ENCODE results near the gene MIGA1. TPM values are rescaled to one million over a fixed set of nuclear protein-coding genes. Genes with fewer than 3 reads are reported as not detected.
A peak's percentile ranks its signal among the peaks of the same experiment; 100 is the strongest.
"Not testable (repeated sequence)": the region's sequence is repeated elsewhere in the genome, so short reads cannot be mapped to it uniquely, and the experiment has no call there.

MIGA1 gene
- total RNA-seq, 6 experiments from 2014 or later = 17.8 to 23.4 (median 21.4) TPM

DNA sequence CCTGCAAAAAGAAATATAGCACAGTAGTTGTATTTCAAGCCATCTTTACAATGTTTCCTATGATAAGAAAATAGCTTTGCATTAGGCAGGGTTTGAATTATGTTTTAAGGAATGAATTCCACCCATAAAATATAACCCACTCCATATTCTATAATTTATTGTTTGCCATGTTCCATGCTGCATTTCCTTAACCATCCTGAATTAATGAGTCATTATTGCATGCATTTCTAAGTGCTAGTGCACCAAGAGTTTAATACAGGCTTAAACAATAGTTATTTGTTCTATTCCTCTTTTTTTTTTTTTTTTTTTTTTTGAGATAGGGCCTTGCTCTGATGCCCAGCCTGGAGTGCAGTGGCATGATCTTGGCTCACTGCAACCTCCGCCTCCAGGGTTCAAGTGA is 45.2 kb downstream of the MIGA1 start:
- Mint-ChIP-seq H3K9me3 (no peaks in the 10 kb centered on the region), H3K36me3 (ENCODE audit: low read depth) (peaks cover 39% of the 10 kb centered on the region), H3K4me3 (no peak overlapping the region), H3K4me1 (ENCODE audit: low read depth) (peaks cover 25% of the 10 kb centered on the region), H3K27ac (no peak overlapping the region; the same call in 1 of the 2 replicates), H3K27me3 (ENCODE audit: insufficient read depth) (no peaks in the 10 kb centered on the region; the same call in 1 of the 2 replicates)
- TF ChIP-seq, protein P1, sequence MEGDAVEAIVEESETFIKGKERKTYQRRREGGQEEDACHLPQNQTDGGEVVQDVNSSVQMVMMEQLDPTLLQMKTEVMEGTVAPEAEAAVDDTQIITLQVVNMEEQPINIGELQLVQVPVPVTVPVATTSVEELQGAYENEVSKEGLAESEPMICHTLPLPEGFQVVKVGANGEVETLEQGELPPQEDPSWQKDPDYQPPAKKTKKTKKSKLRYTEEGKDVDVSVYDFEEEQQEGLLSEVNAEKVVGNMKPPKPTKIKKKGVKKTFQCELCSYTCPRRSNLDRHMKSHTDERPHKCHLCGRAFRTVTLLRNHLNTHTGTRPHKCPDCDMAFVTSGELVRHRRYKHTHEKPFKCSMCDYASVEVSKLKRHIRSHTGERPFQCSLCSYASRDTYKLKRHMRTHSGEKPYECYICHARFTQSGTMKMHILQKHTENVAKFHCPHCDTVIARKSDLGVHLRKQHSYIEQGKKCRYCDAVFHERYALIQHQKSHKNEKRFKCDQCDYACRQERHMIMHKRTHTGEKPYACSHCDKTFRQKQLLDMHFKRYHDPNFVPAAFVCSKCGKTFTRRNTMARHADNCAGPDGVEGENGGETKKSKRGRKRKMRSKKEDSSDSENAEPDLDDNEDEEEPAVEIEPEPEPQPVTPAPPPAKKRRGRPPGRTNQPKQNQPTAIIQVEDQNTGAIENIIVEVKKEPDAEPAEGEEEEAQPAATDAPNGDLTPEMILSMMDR (IDR thresholded peaks at IDR 0.05) = no peak
- no peak for DNase-seq

DNA sequence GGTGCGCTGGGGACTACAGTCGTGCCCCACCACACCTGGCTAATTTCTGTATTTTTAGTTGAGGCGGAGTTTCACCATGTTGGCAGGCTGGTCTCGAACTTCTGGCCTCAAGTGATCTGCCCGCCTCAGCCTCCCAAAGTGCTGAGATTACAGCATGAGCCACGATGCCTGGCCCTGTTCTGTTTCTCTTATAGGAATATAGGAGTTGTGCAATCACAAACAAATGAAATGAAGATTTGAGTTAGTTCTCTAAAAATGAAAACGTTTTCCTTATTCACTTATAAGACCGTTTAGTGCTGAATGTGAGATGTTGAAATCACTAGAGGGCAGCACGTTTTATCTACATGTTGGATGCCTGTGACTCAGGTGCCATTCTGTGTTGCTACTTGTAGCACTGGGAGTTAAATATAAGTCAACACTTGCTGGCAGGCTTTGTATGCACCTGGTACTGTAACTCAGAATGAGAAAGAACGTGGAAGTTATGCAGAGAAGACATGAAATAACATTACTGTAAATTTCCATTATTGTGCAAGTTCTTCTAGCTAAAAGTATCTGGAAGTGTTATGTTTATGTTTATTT is 45.8 kb downstream of the MIGA1 start:
- Mint-ChIP-seq H3K27me3 (ENCODE audit: insufficient read depth) (no peaks in the 10 kb centered on the region; the same call in 1 of the 2 replicates), H3K27ac (peak overlapping the region; percentile 60), H3K4me3 (no peak overlapping the region), H3K36me3 (ENCODE audit: low read depth) (peaks cover 34% of the 10 kb centered on the region), H3K4me1 (ENCODE audit: low read depth) (peaks cover 30% of the 10 kb centered on the region), H3K9me3 (no peaks in the 10 kb centered on the region)
- TF ChIP-seq, protein P1 (IDR thresholded peaks at IDR 0.05) = peak; percentile 64
- DNase-seq = peak; percentile 60

DNA sequence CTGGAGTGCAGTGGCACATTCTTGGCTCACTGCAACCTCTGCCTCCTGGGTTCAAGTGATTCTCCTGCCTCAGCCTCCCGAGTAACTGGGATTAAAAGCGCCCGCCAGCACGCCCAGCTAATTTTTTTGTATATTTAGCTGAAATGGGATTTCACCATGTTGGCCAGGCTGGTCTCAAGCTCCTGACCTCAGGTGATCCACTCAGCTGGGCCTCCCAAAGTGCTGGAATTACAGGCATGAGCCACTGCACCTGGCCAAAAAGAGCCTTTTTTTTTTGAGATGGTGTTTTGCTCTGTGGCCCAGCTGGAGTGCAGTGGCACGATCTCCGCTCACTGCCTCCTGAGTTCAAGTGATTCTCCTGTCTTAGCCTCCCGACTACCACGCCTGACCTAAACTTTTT is 47.4 kb downstream of the MIGA1 start:
- not testable (repeated sequence) for H3K9me3 Mint-ChIP-seq; H3K4me3 Mint-ChIP-seq; H3K27ac Mint-ChIP-seq; H3K27me3 Mint-ChIP-seq (ENCODE audit: insufficient read depth); DNase-seq
- H3K36me3 Mint-ChIP-seq (ENCODE audit: low read depth) = peaks cover 25% of the 10 kb centered on the region
- H3K4me1 Mint-ChIP-seq (ENCODE audit: low read depth) = peaks cover 47% of the 10 kb centered on the region

DNA sequence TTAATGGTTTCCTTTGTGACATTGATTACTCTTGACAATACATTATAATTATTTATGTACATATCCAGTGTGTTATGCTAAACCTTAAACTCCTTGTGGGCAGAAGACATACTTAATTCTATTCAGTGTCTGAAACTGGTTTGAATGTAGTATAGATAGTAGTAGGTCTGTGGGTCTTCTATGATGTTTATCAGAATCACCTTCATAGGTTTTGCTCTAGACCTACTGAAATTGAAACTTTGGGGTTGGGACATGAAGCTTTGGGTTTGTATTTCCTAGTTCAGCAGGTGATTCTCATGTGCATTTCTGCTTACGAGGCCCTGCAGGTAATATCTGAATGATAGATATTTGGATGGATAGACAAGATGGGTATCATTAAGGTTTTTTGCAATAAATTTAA is 48.6 kb downstream of the MIGA1 start:
- Mint-ChIP-seq H3K4me3 (no peak overlapping the region), H3K36me3 (ENCODE audit: low read depth) (peaks cover 18% of the 10 kb centered on the region), H3K9me3 (no peaks in the 10 kb centered on the region), H3K27ac (no peak overlapping the region), H3K4me1 (ENCODE audit: low read depth) (peaks cover 57% of the 10 kb centered on the region), H3K27me3 (ENCODE audit: insufficient read depth) (no peaks in the 10 kb centered on the region)
- no peak for DNase-seq
- TF ChIP-seq, protein P1 (IDR thresholded peaks at IDR 0.05) = no peak

DNA sequence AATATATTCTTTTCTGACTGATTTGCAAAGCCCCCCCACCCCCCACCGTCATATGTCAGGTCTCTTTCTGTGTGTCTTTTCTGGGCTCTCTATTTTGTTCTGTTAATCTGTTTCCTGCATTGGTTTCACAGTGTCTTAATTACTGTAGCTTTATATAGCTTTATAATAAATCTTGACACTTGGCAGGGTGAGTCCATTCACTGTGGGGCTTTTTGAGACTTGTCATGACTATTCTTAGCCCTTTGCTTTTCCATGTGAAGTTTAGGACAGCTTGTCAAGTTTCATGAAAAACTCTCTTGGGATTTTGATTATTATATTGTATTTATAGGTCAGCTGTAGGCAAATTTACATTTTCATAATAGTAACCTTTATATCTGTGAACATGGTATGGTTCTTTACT is 50.4 kb downstream of the MIGA1 start:
- H3K4me3 Mint-ChIP-seq = no peak overlapping the region
- H3K9me3 Mint-ChIP-seq = no peaks in the 10 kb centered on the region
- H3K36me3 Mint-ChIP-seq (ENCODE audit: low read depth) = peaks cover 8% of the 10 kb centered on the region; the same call in 1 of the 2 replicates
- TF ChIP-seq, protein P1 (IDR thresholded peaks at IDR 0.05) = no peak
- peak overlapping the region; percentile 26 for H3K27ac Mint-ChIP-seq
- peaks cover 1% of the 10 kb centered on the region; the same call in 1 of the 2 replicates for H3K27me3 Mint-ChIP-seq (ENCODE audit: insufficient read depth)
- DNase-seq = no peak
- peaks cover 61% of the 10 kb centered on the region for H3K4me1 Mint-ChIP-seq (ENCODE audit: low read depth)

DNA sequence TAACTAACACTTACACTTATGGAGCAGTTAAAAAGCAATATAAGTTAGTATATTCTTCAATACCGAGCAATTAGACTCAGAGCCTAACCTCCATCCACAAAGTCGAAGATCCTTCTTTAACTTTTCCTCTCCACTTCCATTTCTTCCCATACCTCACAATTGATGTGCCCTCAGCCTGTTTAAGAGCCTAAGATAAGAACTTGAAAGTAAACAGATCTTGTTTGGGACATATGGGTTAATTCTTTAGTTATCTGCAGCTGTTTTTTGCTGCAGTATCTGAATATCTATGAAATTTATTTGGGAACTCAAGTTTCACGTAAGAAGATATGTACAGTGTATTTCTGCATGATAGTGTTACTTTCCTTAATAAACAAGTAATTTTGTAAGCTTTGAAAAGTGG is 51.5 kb downstream of the MIGA1 start:
- no peak overlapping the region for H3K4me3 Mint-ChIP-seq
- peaks cover 62% of the 10 kb centered on the region for H3K4me1 Mint-ChIP-seq (ENCODE audit: low read depth)
- H3K9me3 Mint-ChIP-seq = no peaks in the 10 kb centered on the region
- peaks cover 9% of the 10 kb centered on the region for H3K36me3 Mint-ChIP-seq (ENCODE audit: low read depth)
- peaks cover 1% of the 10 kb centered on the region; the same call in 1 of the 2 replicates for H3K27me3 Mint-ChIP-seq (ENCODE audit: insufficient read depth)
- TF ChIP-seq, protein P1 (IDR thresholded peaks at IDR 0.05) = no peak
- H3K27ac Mint-ChIP-seq = peak overlapping the region; percentile 97
- DNase-seq = no peak
